DMS53 (cell line): ENCODE data around the gene PRIMA1.

ENCODE experiments used
- DNase-seq: peaks from one replicate; lab custom pipeline; 2025; lab: John Stamatoyannopoulos, UW

Gene PRIMA1

DNA sequence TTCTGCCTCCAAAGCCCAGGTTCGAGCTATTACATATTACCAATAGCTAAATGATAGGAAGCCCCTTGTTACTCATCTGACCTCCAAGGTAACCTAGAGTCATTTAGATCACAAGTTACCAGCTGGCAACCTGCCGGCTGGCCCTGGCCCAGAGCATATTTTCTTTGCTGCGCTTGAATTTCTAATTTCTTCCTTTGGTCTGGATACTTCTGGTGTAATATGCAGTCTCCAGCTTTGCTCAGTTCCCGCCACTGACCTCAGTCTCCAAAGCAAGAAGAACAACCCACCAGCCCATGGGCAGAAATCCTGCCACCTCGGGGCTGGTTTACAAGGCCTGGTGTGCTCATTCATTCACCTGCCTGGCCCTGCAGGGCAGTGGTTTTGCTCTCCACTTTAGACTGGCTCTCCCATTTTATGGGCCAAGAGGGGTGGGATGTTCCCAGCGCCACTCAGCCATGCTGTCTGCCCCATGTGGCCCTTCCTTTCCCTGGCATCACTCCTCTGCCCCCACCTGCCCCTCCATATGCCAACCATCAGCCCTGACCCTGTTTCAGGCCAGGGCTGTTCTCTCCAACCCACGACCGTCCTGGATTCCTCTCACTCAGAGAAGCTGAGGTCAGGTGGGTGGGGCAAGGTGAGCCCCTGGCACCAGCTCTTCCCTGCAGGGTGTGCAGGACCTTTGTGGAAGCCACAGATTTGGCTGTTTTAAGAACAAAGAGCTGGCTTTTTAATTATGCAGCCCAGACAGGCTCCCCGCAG lies 76.0 kb downstream of the PRIMA1 start:
- DNase-seq: no peak

DNA sequence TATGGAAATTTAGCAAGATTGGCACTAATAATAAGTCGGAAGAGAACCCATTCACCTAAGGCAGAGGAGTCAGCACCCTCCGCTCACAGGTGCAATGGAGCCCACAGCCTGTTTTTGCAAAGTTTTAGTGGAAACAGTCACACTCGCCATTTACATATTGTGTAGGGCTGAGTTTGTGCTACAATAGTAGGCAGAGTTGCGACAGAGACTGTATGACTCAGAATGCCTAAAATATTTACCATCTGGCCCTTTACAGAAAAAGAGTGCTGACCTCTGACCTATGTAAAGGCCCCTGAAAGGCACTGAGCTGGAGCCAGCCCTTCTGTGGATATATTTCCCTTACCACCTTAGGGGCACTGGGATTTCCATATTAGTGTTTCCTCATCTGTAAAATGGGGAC lies 79.0 kb downstream of the PRIMA1 start:
- DNase-seq: no peak

DNA sequence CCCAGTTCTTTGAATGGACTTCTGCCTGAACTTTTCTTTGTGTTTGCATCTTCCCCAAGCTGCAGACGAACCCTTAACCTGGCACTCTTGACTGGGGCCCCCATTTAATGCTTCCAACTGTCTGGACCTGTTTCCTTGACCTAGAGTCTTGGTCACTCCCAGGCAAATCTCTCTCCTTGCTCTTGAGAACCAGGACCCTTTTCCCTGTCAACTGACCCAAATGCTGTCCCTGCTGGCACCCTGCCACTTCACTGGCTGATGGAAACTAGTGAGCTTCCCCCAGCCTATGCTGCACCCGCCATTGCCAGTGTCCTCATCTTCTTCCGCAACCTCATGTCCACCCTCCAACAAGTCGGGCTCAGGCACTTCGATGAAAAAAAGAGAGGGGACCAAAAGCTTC lies 79.5 kb downstream of the PRIMA1 start:
- no peak for DNase-seq

DNA sequence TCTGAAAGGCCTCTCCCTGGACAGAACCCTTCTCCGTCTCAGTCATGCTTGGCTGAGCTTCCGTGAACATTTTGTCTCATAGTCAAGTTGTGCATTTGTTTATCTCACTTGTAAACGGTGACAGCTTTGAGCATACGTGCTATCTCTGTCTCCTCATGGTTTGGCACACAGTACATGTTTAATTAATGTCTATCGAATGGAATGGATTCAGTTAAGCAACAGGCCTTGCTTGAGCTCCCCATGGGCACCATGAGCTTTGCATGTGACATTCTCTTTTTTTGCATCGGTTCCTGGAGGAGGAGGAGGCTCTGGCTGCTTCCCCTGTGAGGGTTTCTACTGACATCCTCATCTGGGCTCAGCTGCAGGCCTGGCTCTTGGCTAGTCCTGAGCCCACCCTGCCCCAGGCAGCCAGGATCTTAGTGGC lies 80.0 kb downstream of the PRIMA1 start:
- DNase-seq: no peak

DNA sequence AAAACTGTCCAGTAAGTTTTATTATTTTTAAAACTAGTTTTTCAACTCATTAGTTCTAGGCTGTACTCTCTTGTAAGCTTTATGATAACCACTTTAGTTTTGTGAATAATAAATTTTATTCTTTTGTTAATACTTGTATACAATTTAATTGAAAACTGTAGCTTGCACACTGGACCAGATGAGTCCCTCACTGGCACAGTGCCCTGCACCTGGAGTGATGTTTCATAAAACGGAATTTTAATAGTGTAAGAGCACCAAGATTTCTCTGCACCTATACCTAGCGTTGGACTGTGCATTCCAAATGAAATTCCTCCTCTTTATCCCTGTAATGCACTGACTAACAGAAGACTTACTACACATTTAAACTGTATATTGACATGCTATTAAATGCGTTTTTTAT lies 80.8 kb downstream of the PRIMA1 start:
- no peak for DNase-seq

DNA sequence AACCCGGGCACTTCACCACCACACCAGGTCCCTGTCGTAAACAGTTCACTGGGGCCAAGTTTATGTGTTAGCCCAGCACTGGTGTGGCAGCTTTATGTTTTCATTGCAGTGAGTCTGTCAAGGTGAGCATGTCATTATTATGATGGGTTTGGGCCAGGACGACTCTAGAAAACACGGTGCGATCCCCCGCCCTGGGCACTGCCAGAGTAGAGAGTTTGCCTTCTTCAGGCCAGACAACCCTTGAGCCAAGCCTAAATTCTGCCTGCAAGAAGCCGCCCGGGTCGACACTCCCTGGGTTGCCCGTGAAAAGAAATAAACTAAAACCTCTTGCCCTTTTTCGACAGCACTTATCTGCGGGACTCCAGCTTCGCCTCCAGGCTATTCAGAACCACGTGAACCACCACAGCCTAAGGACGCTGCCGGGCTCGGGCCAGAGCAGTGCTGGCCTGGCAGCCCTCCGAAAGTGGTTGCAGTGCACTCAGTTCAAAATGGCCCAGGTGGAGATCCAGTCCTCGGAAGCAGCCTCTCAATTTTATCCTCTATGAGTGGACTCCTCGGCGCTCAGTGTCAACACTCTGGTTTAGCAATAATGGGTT lies 81.8 kb downstream of the PRIMA1 start:
- DNase-seq: no peak

DNA sequence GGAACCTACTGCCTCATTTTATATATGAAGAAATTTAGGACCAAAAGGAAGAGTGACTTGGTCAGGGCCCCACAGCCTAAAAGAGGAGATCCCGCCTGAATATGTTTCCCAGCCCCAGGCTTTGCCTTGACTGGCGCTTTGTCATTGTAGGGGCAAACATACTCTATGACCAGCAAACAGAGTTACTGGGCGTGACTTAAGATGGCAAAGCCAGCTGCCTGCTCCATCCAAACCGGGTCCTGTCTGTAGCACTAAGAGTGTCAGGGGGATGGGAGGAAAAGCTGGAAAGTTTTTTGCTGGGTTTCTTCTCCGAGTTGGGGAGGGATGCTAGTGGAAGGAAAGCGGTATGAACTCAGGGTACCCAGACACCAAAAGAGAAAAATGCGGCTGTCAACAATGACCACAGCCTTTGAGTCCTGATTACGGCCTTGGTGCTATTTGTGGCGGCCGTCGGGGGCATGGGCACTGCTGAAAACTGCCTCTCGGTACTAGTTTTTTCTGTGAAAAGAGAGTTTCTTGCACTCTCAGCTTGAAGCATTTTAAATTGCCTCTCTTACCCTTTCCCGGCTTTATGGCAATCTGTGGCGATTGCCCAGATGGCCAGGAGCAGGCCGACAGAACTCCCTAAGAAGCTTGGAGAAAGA lies 82.7 kb downstream of the PRIMA1 start:
- DNase-seq: no peak

DNA sequence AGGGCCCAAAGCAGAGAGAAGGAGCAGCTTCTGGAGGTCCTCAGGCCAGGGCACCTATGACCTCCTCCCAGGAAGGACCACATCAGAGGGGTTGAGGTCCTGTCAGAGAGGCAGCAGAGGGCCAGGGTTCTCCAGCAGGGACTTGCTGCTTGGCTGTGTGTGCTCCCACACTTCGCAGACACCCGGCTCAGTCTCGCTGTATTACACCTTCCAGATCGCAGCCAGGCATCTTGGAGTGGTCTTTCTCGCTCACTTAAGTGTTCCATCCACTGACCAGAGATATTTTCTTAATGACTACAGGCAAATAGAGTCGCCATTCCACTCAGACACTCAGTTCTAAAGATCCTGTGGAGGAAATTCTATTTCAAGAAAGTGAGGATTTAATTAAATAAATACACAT lies 84.3 kb downstream of the PRIMA1 start:
- DNase-seq: no peak

DNA sequence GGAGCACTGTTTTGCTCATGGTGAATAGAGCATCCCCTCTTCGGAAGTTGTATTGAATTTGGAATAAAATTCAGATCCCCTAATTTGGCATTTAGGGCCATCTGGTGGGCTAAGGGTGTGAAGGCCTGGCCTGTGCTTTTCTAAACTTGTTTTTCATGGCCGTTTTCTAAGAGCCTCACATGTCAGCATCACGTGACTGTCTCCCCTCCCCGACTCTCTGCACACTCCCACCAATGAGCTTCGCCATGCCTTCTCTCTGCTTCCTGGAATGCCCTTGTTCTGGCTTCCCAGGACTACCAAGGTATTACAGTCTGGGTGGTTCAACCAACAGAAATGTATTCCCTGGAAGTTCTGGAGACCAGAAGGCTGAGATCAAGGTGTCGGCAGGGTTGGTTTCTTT lies 85.3 kb downstream of the PRIMA1 start:
- no peak for DNase-seq

DNA sequence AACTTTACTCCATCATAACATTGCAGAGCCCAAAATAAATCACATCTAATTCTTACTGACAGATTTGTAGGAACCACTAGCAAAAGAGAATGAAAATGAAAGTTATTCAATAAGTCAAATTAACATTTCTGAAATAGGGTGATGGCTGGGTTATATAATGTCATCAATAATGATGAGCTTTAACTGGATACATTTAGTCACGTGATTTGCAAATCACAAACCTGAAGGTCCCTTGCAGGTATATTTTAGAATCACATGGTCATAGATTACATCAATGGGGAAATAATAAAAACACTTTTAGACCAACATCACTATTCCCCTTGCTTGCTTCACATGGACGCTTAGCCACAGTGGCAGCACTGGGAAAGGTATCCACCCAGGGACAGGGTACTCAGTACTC lies 86.7 kb downstream of the PRIMA1 start:
- DNase-seq: no peak

DNA sequence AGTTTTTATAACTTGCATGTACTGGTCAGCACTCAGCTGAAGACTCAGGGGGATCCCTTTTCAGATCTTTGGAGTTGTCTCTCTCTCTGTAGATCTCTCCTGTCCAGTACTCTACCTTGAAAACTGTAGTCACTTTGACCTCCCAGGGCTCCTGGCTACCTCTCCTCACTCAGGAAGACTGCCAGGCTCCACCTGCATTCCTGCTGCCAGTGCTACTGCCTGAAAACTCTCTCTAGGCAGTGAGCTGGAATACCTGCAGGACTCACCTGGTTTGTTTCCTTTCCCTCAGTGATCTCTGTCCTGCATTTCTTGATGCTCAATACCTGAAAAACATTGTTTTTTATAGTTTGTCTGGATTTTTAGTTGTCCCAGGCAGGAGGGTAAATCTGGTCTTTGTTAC lies 87.4 kb downstream of the PRIMA1 start:
- DNase-seq: no peak

DNA sequence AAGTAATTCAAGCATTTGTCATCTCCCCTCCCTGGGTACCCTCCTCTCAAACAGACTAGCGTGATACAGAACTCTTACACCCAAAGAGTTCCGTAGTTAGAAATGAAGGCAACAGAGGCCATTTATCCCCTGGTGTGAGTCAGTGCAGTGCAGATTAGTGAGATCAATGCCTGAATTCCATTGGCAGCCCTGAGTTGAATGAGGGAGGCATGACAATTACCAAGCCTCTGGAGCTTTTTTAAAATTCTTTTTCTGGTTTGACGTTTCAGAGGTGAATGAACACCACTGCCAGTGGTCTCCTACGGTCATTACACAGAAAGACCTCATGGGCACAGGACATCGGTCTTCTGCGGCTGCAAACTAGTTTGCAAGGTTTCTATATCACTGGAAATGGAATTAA lies 94.4 kb downstream of the PRIMA1 start:
- DNase-seq: no peak

DNA sequence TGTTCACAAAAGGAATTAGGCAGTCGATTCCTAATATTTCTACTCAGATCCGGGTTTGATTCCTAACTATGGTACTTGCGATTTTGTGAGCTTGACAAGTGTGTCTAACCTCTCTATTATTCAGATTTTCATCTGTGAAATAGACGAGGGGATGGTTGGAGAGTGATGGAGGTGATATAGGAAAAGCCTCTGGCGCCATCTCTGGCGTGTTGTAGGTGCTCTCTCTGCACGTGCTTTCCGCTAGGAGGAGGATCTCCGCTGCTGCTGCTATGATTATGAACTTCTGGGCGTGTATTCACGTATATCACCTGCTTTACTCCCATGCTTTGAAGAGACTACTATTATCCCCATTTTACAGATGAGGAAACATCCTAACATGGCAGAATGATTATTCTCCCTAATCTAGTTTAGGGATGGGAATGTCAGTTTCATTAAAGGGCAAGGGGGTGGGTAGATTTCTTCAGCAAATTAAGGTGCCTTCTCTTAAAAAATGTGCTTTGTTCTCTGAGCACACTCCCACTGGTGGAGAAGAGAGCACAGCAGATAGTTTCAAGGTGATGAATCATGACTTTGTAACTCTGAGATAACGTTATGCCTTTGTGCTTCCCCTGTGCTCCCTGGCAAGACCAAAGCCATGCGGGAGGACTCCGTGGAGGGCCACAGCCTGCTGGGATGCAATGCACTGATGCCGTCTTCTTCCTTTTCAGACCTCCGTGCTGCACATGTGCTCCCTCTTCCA lies 97.1 kb downstream of the PRIMA1 start:
- DNase-seq: peak; percentile 2

DNA sequence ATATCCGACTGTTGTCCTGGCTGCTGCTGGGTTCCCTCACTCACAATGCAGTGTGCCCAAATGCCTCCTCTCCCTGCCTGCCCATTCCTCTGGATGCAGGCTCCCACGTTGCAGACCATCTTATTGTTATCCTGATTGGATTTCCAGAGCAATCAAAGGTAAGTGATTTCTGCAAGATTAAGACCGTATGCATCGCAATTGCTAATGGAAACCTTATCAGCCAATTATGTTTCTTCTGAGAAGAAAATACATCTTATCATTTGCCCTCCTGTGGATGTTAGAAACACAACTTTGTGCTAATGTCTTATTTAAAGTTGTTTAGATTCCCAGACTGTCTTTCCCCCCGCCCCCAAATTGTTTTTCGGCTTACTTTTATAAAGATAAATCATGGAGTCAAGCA lies 98.1 kb downstream of the PRIMA1 start:
- DNase-seq: no peak

DNA sequence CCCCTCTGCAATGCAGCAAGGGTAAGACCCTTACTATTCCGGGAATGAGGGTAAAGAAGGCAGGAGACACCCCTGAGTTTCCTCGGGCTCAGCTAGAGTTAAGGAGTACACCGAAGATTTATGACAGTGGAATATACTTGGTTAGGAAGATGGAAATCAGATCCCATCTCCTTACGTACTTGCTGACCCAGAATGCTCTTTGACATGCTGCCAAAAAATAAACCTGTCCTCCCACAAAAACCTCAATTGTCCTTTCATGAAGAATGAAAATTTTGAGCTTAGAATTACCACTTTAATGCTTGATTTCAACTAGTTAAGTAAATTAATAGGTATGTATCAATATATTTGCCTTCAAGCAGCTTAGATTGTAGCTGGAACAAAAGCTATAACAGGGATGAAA lies 99.5 kb downstream of the PRIMA1 start:
- DNase-seq: no peak

DNA sequence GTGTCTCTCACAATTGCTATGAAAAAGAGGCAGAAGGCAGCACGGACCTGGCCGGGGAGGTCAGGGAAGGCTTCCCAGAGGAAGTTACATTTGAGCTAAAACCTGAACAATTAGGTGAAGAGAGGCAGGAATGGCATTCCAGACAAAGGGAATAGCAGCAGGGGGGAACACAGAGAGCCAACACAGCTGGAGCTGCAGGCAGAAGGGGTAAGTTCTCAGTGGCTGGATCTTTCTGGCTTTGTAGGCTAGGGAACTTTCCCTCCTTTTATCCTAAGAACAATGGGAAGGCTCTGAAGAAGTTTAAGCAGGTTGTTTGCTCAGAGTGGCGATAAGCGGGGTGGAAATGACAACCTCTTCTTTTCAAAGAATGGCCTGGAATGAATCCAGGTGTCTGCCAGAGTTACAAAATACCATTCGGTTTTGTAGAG lies 100.0 kb downstream of the PRIMA1 start:
- DNase-seq: no peak

DNA sequence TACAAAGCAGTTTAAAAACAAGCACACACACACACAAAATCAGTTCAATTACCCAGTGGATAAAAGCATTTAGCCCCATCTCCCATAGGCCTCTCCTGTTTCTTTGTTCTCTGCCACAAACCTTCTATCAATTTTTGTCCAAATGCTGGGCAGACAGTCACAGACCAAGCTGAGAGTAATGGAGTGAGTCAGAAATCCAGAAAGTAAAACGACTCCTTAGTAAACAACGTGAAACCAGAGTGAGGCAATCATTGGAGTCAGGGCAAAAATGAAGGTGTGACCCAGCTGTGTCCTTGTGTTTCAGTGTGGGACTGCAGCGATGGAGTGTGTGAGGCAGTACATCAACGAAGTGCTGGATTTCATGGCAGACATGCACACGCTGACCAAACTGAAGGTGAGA lies 102.0 kb downstream of the PRIMA1 start:
- no peak for DNase-seq

DNA sequence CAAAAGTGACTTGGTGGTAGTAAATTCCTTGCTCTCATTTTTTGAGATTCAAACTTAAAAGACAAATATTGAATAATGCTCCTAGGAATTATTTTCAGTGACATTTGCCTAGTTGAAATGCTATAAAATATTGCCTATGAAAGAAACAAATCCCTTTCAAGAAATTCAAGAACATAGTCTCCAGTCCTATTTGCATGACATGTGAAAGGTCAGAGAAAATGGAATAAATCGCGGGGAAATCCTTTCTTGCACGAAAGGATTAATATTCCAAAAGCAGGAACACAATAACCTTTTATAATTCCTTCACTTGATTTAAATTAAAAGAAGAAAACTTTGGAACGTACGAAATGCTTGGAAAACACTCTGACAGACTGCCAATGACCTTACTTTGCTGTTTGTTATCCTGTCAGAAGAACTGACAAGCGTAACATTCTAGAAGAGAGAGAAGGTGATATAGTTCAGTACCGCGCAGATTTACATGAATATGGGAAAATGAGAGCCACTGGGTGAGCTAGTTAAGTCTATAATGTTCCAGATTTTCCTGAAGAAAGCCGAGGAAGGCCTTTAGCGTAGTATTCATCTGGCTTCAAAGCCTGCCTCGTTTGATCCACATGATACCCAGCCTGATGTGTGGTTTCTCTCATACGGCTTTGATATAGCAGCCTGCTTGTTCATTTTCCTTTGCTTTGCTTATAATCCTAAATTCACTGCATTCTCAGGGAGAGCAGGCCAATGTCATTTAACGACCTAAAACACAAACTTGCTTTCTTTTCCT lies 103.0 kb downstream of the PRIMA1 start:
- no peak for DNase-seq

DNA sequence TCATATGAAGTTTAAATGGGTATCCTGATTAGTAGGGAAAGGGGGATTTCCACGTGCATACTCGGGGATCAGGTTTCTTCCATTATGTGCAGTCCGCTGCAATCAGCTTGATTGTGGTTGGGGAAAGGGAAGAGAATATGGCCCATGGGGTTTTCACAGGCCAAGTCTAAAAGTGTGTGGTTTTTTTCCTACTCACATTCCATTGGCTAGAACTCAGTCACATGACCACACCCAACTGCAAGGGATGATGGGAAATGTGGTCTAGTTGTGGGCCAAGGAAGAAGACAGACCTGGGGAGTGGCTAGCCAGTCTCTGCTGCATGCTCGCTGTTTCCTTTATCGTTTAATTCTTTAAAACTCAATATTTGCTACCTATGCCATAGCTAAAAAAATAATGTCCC lies 105.1 kb downstream of the PRIMA1 start:
- peak; percentile 5 for DNase-seq

DNA sequence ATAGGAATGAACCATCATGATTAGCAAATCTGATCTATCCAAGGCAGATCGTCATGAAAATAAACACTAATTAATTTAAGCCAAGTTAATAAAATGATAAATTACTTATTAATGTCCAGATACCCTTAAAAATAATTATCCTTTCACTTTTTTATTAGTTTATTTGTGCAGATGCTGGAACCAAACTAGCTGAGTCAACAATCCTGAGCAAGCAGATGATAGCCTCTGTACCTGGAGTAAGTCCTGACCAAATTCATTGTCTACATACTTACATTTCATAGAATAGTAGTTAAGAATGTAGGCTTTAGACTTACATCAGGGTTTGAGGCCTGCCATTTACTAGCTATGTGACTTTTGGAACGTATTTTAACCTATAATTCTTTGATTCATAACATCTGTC lies 105.8 kb downstream of the PRIMA1 start:
- no peak for DNase-seq

DNA sequence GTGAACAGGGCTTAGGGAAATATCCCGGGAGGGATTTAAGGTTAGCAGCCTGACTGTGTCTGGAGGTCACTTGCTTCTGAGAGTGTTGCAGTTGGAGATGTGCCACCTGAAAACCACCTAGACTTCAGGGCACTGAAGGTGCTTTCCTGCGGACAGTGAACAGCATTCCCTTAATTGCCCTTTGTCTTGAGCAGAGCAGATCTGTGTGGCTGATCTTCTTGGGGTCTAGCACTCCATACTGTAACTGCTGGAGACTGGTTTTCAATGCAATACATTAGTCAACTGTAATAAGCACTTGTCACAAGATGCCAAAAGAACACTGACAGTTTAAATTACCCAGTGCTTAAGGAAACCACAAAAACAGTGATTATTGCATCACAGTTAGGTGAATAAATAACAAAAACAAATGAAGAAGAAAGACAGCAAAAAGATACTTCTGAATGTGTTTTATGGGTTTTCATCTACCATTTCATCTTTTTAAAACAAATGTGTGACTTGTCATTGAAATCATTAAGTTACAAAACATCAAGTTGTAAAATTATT lies 111.8 kb downstream of the PRIMA1 start:
- DNase-seq: no peak

DNA sequence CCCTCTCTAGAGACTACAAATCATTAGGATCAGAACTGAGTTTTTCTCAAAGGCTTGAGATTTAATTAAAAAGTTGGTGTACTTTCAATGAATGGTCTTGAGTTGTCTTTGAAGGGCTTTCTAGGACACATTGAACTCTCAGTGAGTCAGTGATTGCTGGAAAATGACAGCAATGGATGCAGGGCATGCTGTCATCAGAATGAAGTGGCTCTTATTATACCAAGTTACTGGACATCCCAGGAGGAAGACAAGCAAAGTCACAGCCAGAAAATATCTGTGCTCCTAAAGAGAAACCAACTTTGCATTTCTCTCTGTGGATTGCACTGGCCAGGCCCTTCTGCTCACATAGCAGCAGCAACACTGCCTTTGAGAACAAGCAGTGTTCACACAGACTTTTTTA lies 112.6 kb downstream of the PRIMA1 start:
- DNase-seq: no peak
